NCI-H146 (cell line): ENCODE results near the gene CA5A.
A peak's percentile ranks its signal among the peaks of the same experiment; 100 is the strongest.
"Not testable (repeated sequence)": the region's sequence is repeated elsewhere in the genome, so short reads cannot be mapped to it uniquely, and the experiment has no call there.

Experiments
- DNase-seq: peaks from one replicate; lab custom pipeline; 2025; lab: John Stamatoyannopoulos, UW

CA5A gene

GRCh38 chr16:87947356-87948118, 11.2 kb upstream of the CA5A start:
- DNase-seq: no peak

- peak; percentile 13 for DNase-seq
These were observed 10.4 kb upstream of the CA5A start for GRCh38 chr16:87946596-87947347.

- peak; percentile 97 for DNase-seq
These were observed 9.2 kb upstream of the CA5A start for GRCh38 chr16:87945351-87946042.

GRCh38 chr16:87942680-87943079, 6.4 kb upstream of the CA5A start:
- no peak for DNase-seq

GRCh38 chr16:87939562-87940423, 3.5 kb upstream of the CA5A start:
- no peak for DNase-seq

GRCh38 chr16:87938412-87938949, 2.2 kb upstream of the CA5A start:
- DNase-seq: no peak

GRCh38 chr16:87937231-87937542, 858 bp upstream of the CA5A start:
- DNase-seq: not testable (repeated sequence)

- not testable (repeated sequence) for DNase-seq
These were observed 334 bp downstream of the CA5A start for GRCh38 chr16:87936016-87936374.

- DNase-seq: not testable (repeated sequence)
These were observed 1.4 kb downstream of the CA5A start for GRCh38 chr16:87934752-87935425.

- DNase-seq: no peak
These were observed 3.2 kb downstream of the CA5A start for GRCh38 chr16:87933140-87933495.

GRCh38 chr16:87932475-87933139, 3.7 kb downstream of the CA5A start:
- DNase-seq: peak; percentile 97

GRCh38 chr16:87931504-87931903, 4.8 kb downstream of the CA5A start:
- peak; percentile 75 for DNase-seq

GRCh38 chr16:87930456-87930855, 5.9 kb downstream of the CA5A start:
- DNase-seq: peak; percentile 64

GRCh38 chr16:87929986-87930385, 6.3 kb downstream of the CA5A start:
- no peak for DNase-seq

GRCh38 chr16:87927195-87927562, 9.2 kb downstream of the CA5A start:
- DNase-seq: no peak

- peak; percentile 49 for DNase-seq
These were observed 9.8 kb downstream of the CA5A start for GRCh38 chr16:87926246-87927194.

GRCh38 chr16:87924811-87925670, 11.3 kb downstream of the CA5A start:
- peak; percentile 96 for DNase-seq

GRCh38 chr16:87924041-87924810, 12.1 kb downstream of the CA5A start:
- DNase-seq: peak; percentile 93
